ENCODE results near the gene RPA3. TPM values are rescaled to one million over a fixed set of nuclear protein-coding genes. Genes with fewer than 3 reads are reported as not detected.
"Not testable (repeated sequence)": the region's sequence is repeated elsewhere in the genome, so short reads cannot be mapped to it uniquely, and the experiment has no call there.

RPA3 gene
- total RNA-seq, 2 donors from 2014 or later, result 28.2 to 29.5 TPM

DNA sequence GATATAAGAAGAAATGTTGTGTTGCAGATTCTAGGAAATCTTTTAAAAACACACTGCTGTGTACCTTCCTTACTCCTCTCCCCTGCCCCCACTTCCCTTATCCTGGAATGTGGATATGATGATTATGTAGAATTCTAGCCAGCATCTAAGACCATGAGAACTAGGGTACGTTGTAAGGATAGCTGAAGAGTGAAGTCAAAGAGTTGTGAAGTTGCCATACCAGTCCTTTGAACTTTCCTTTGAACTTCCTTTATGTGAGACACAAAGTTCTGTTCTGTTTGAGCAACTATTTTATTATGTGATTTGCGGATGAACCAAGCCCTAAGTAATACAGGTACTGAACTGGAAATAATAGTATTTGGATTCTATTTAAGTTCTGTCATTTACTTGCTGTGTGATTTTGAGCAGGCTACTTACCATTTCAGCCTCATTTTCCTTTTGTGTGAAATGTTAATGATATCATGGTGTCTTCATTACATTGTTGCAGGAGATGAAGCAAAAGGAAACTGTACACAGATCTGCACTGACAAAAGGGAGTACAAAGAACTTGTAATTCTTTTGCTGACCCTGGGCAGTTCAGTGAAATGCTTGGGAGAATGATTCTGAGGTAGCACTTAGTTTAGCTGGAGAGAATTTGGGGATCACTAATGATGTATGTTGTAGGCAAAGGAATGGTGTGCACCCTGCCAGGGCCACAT is 31.4 kb downstream of the RPA3 start:
- 34% methylated on average over 2 of the region's 2 CpGs for WGBS
- no peaks in the 10 kb centered on the region for H3K4me1 ChIP-seq (replicated peaks)
- peak overlapping the region; percentile 63 for H3K27ac ChIP-seq
- no peaks in the 10 kb centered on the region for H3K9me3 ChIP-seq
- no peak overlapping the region for H3K4me3 ChIP-seq
- peak; percentile 85 for TF ChIP-seq POLR2AphosphoS5 (IDR thresholded peaks at IDR 0.05)
- TF ChIP-seq CTCF (IDR thresholded peaks at IDR 0.05), result no peak
- peak; percentile 36 for DNase-seq (ENCODE audit: low spot score)
- H3K27me3 ChIP-seq (replicated peaks; ENCODE audit: insufficient read depth), result no peaks in the 10 kb centered on the region
- no peaks in the 10 kb centered on the region for H3K36me3 ChIP-seq
- intact Hi-C loops (cut with DNase I), result no loop called here

DNA sequence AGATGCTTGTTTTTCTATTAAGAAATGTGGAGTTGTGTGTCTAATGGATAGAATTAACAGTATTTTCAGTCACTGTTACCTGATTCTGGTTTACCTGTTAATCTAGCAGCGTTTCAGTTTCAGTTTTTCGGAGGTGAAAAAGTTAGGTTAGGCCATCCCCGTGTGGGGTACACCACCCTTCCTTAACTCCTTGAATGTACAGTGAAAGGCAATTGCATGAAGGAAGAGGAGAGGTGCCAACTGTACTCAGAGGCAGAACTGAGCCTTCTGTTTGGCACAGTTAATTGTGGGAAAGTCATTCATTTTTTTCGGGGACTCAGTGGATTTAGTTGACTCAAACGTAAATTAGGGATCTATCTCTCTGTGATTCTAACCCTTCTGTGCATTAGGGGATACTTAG is 35.5 kb downstream of the RPA3 start:
- TF ChIP-seq POLR2A (IDR thresholded peaks at IDR 0.05) (no peak), CTCF (IDR thresholded peaks at IDR 0.05) (no peak), POLR2AphosphoS5 (IDR thresholded peaks at IDR 0.05) (peak; percentile 6)
- Histone ChIP-seq H3K27me3 (replicated peaks; ENCODE audit: insufficient read depth) (no peaks in the 10 kb centered on the region), H3K4me1 (replicated peaks) (no peaks in the 10 kb centered on the region), H3K36me3 (no peaks in the 10 kb centered on the region), H3K4me3 (no peak overlapping the region), H3K9me3 (no peaks in the 10 kb centered on the region), H3K27ac (peak overlapping the region; percentile 64 to 78)
- WGBS, result 45% methylated on average over 5 of the region's 5 CpGs
- no peak for DNase-seq (ENCODE audit: low spot score)
- intact Hi-C loops (cut with DNase I), result loop anchor here (5.0 kb wide), 2 partner anchors 79 to 529 kb away; no protein-coding TSS in a partner anchor

DNA sequence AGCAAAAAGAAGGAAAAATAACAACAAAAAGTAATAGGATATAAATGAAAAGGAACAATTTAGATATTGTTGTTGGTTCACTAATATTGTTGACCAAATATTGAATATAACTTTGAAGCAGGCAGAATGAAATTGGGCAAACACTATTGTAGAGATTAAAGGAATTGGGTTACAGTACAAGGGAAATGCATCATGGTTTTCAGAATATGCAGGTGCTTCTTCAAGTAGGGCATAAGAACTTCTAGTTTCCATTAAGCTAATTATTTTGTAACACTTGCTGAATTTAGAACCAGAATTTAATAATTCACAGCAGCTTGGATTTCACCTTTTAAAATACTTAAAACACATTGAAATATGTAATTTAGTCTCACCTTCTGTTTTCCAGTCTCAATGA is 36.5 kb downstream of the RPA3 start:
- H3K27me3 ChIP-seq (replicated peaks; ENCODE audit: insufficient read depth), result no peaks in the 10 kb centered on the region
- intact Hi-C loops (cut with DNase I), result loop anchor here (5.0 kb wide), 2 partner anchors 80 to 530 kb away; no protein-coding TSS in a partner anchor
- DNase-seq (ENCODE audit: low spot score), result no peak
- H3K36me3 ChIP-seq, result no peaks in the 10 kb centered on the region
- no peak for TF ChIP-seq POLR2A (IDR thresholded peaks at IDR 0.05)
- no peak for TF ChIP-seq CTCF (IDR thresholded peaks at IDR 0.05)
- TF ChIP-seq POLR2AphosphoS5 (IDR thresholded peaks at IDR 0.05), result no peak
- no peaks in the 10 kb centered on the region for H3K4me1 ChIP-seq (replicated peaks)
- H3K4me3 ChIP-seq, result no peak overlapping the region
- no peaks in the 10 kb centered on the region for H3K9me3 ChIP-seq
- peak overlapping the region; percentile 64 to 78 for H3K27ac ChIP-seq

GRCh38 chr7:7681191-7681935 is 37.0 kb downstream of the RPA3 start:
- no peaks in the 10 kb centered on the region for H3K36me3 ChIP-seq
- peak overlapping the region in 1 of 2 donors; percentile 7 for H3K4me3 ChIP-seq
- peak overlapping the region; percentile 64 to 78 for H3K27ac ChIP-seq
- peak; percentile 11 to 84 (median 80) for TF ChIP-seq CTCF (IDR thresholded peaks at IDR 0.05)
- TF ChIP-seq POLR2A (IDR thresholded peaks at IDR 0.05), result no peak
- TF ChIP-seq POLR2AphosphoS5 (IDR thresholded peaks at IDR 0.05), result peak; percentile 52
- no peaks in the 10 kb centered on the region for H3K9me3 ChIP-seq
- intact Hi-C loops (cut with DNase I), result loop anchor here (5.0 kb wide), 2 partner anchors 81 to 531 kb away; no protein-coding TSS in a partner anchor
- H3K27me3 ChIP-seq (replicated peaks; ENCODE audit: insufficient read depth), result no peaks in the 10 kb centered on the region
- no peaks in the 10 kb centered on the region for H3K4me1 ChIP-seq (replicated peaks)
- 23% methylated on average over 7 of the region's 7 CpGs for WGBS
- DNase-seq (ENCODE audit: low spot score), result peak; percentile 79

GRCh38 chr7:7679640-7680039 is 38.8 kb downstream of the RPA3 start:
- DNase-seq (ENCODE audit: low spot score); H3K27me3 ChIP-seq (replicated peaks; ENCODE audit: insufficient read depth); H3K4me3 ChIP-seq; H3K36me3 ChIP-seq; H3K9me3 ChIP-seq; H3K4me1 ChIP-seq (replicated peaks): not testable (repeated sequence)
- intact Hi-C loops (cut with DNase I), result loop anchor here (5.0 kb wide), 2 partner anchors 83 to 533 kb away; no protein-coding TSS in a partner anchor
- 93% methylated on average over 2 of the region's 2 CpGs for WGBS
- peak overlapping the region; percentile 26 to 64 for H3K27ac ChIP-seq

Data from prostate gland (tissue), 2 donors.